WTC11 (cell line): ENCODE measurements around the gene KCNK15. TPM values are rescaled to one million over a fixed set of nuclear protein-coding genes. Genes with fewer than 3 reads are reported as not detected.

ENCODE experiments used
- ATAC-seq: fragments of 200-7000 bp; cut with Tn5 transposase; 2 replicates; pipeline ENCODE4 v1.10.0; 2021; ENCODE audit warnings: mild to moderate bottlenecking, moderate library complexity
- CTCF ChIA-PET: fragments of 300-600 bp; sonication (Branson Sonifier 250); formaldehyde crosslinking; loops from one replicate; lab custom pipeline; 2021; ENCODE audit warnings: antibody characterized with exemption; lab: Charles Lee
- POLR2A ChIA-PET: fragments of 350-600 bp; sonication (Branson Sonifier 250); formaldehyde crosslinking; loops from one replicate; lab custom pipeline; 2021; ENCODE audit warnings: antibody characterized with exemption; lab: Charles Lee
- DNase-seq: peaks from one replicate; pipeline ENCODE4 v3.0.0; 2021; ENCODE audit warnings: low spot score
- H3K27ac Mint-ChIP-seq: 2 replicates; pipeline ENCODE4 v1.8.0; 2021; ENCODE audit warnings: mixed read lengths
- H3K27me3 Mint-ChIP-seq: 2 replicates; pipeline ENCODE4 v1.8.0; 2021; ENCODE audit warnings: low read depth, mild to moderate bottlenecking, moderate library complexity, mixed read lengths
- H3K36me3 Mint-ChIP-seq: 2 replicates; pipeline ENCODE4 v1.8.0; 2021; ENCODE audit warnings: mixed read lengths
- H3K4me1 Mint-ChIP-seq: 2 replicates; pipeline ENCODE4 v1.8.0; 2022; ENCODE audit warnings: mixed read lengths
- H3K4me3 Mint-ChIP-seq: 2 replicates; pipeline ENCODE4 v1.8.0; 2021; ENCODE audit warnings: mild to moderate bottlenecking, moderate library complexity, mixed read lengths
- H3K9me3 Mint-ChIP-seq: 2 replicates; pipeline ENCODE4 v1.8.0; 2021; ENCODE audit warnings: mixed read lengths
- ELF4 ChIP-seq: sonication (generic); formaldehyde crosslinking; IDR thresholded peaks from 2 replicates; pipeline ENCODE4 v1.8.1; 2022; ENCODE audit warnings: low read depth, mild to moderate bottlenecking, moderate library complexity, missing genetic modification reagents
- FOXK1 ChIP-seq: sonication (generic); formaldehyde crosslinking; IDR thresholded peaks from 2 replicates; pipeline ENCODE4 v1.8.0; 2022; ENCODE audit warnings: mild to moderate bottlenecking, moderate library complexity, missing genetic modification reagents
- JAZF1 ChIP-seq: fragments of 250-450 bp; sonication (Bioruptor Pico); IDR thresholded peaks from 2 replicates; pipeline ENCODE4 v1.9.0; 2021; ENCODE audit warnings: moderate library complexity, mild to moderate bottlenecking, inconsistent platforms
- KAT7 ChIP-seq: sonication (generic); formaldehyde crosslinking; IDR thresholded peaks from 2 replicates; pipeline ENCODE4 v1.8.1; 2023; ENCODE audit warnings: missing genetic modification reagents, mild to moderate bottlenecking, borderline replicate concordance
- MYBL2 ChIP-seq: sonication (generic); formaldehyde crosslinking; IDR thresholded peaks from 2 replicates; pipeline ENCODE4 v1.8.1; 2023; ENCODE audit warnings: mild to moderate bottlenecking, moderate library complexity, missing genetic modification reagents
- NFATC4 ChIP-seq: fragments of 250-450 bp; sonication (Bioruptor Pico); IDR thresholded peaks from 2 replicates; pipeline ENCODE4 v1.9.0; 2021; ENCODE audit warnings: mild to moderate bottlenecking
- NFYB ChIP-seq: sonication (generic); formaldehyde crosslinking; conservative IDR thresholded peaks from 2 replicates; pipeline ENCODE4 v1.8.0; 2022; ENCODE audit warnings: low read depth, missing genetic modification reagents
- OVOL2 ChIP-seq: fragments of 250-450 bp; sonication (Bioruptor Pico); IDR thresholded peaks from 2 replicates; pipeline ENCODE4 v1.9.0; 2021; ENCODE audit warnings: mild to moderate bottlenecking, borderline replicate concordance
- PRRX2 ChIP-seq: fragments of 250-450 bp; sonication (Bioruptor Pico); IDR thresholded peaks from 2 replicates; pipeline ENCODE4 v1.8.0; 2021; ENCODE audit warnings: mild to moderate bottlenecking
- TEAD4 ChIP-seq: sonication (generic); formaldehyde crosslinking; IDR thresholded peaks from 2 replicates; pipeline ENCODE4 v1.8.0; 2022; ENCODE audit warnings: mild to moderate bottlenecking, missing genetic modification reagents
- ZNF121 ChIP-seq: sonication (generic); formaldehyde crosslinking; IDR thresholded peaks from 2 replicates; pipeline ENCODE4 v1.8.0; 2023; ENCODE audit warnings: missing genetic modification reagents
- ZNF138 ChIP-seq: sonication (generic); formaldehyde crosslinking; conservative IDR thresholded peaks from 2 replicates; pipeline ENCODE4 v1.8.1; 2022; ENCODE audit warnings: mild to moderate bottlenecking, moderate library complexity, missing genetic modification reagents
- ZNF263 ChIP-seq: sonication (generic); formaldehyde crosslinking; IDR thresholded peaks from 2 replicates; pipeline ENCODE4 v1.8.1; 2022; ENCODE audit warnings: low read depth, mild to moderate bottlenecking, moderate library complexity, missing genetic modification reagents
- ZNF396 ChIP-seq: fragments of 250-450 bp; sonication (Bioruptor Pico); IDR thresholded peaks from 2 replicates; pipeline ENCODE4 v1.8.0; 2021; ENCODE audit warnings: mild to moderate bottlenecking, moderate library complexity, borderline replicate concordance
- ZNF423 ChIP-seq: fragments of 250-450 bp; sonication (Bioruptor Pico); IDR thresholded peaks from 2 replicates; pipeline ENCODE4 v2.1.2; 2022; ENCODE audit warnings: mild to moderate bottlenecking, moderate library complexity
- total RNA-seq: library from RNA; stranded (reverse); gene quantifications from 3 replicates; pipeline ENCODE4 v1.2.3, GENCODE V29; 2021
- TF ChIP-seq, protein P1 (sequence below): sonication (generic); formaldehyde crosslinking; IDR thresholded peaks from 2 replicates; pipeline ENCODE4 v1.8.0; 2022; ENCODE audit warnings: mild to moderate bottlenecking, missing genetic modification reagents
- TF ChIP-seq, protein P2 (sequence below): sonication (generic); formaldehyde crosslinking; IDR thresholded peaks from 2 replicates; pipeline ENCODE4 v1.8.1; 2023; ENCODE audit warnings: mild to moderate bottlenecking, moderate library complexity, missing genetic modification reagents
- TF ChIP-seq, protein P3 (sequence below): sonication (generic); formaldehyde crosslinking; IDR thresholded peaks from 2 replicates; pipeline ENCODE4 v1.8.1; 2022; ENCODE audit warnings: low read depth, missing genetic modification reagents, borderline replicate concordance
- TF ChIP-seq, protein P4 (sequence below): sonication (generic); formaldehyde crosslinking; IDR thresholded peaks from 2 replicates; pipeline ENCODE4 v1.8.0; 2022; ENCODE audit warnings: mild to moderate bottlenecking, missing genetic modification reagents
- TF ChIP-seq, protein P5 (sequence below): sonication (generic); formaldehyde crosslinking; IDR thresholded peaks from 2 replicates; pipeline ENCODE4 v1.8.1; 2023; ENCODE audit warnings: mild to moderate bottlenecking, missing genetic modification reagents
- TF ChIP-seq, protein P6 (sequence below): sonication (generic); formaldehyde crosslinking; IDR thresholded peaks from 2 replicates; pipeline ENCODE4 v1.8.1; 2022; ENCODE audit warnings: mild to moderate bottlenecking, missing genetic modification reagents, moderate library complexity, borderline replicate concordance

Gene KCNK15
- total RNA-seq, 1 experiment from 2014 or later = 0.24 TPM

GRCh38 chr20:44709380-44709779 is 36.3 kb upstream of the KCNK15 start (continued):
- no peak for TF ChIP-seq ELF4 (CRISPR knock-in tag)
- no peak for TF ChIP-seq NFATC4 (CRISPR knock-in tag)
- no peak for TF ChIP-seq PRRX2
- no peak for TF ChIP-seq OVOL2 (CRISPR knock-in tag)
- TF ChIP-seq, protein P1, sequence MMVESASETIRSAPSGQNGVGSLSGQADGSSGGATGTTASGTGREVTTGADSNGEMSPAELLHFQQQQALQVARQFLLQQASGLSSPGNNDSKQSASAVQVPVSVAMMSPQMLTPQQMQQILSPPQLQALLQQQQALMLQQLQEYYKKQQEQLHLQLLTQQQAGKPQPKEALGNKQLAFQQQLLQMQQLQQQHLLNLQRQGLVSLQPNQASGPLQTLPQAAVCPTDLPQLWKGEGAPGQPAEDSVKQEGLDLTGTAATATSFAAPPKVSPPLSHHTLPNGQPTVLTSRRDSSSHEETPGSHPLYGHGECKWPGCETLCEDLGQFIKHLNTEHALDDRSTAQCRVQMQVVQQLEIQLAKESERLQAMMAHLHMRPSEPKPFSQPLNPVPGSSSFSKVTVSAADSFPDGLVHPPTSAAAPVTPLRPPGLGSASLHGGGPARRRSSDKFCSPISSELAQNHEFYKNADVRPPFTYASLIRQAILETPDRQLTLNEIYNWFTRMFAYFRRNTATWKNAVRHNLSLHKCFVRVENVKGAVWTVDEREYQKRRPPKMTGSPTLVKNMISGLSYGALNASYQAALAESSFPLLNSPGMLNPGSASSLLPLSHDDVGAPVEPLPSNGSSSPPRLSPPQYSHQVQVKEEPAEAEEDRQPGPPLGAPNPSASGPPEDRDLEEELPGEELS (CRISPR knock-in tag) = no peak
- TF ChIP-seq ZNF263 = no peak
- TF ChIP-seq, protein P2, sequence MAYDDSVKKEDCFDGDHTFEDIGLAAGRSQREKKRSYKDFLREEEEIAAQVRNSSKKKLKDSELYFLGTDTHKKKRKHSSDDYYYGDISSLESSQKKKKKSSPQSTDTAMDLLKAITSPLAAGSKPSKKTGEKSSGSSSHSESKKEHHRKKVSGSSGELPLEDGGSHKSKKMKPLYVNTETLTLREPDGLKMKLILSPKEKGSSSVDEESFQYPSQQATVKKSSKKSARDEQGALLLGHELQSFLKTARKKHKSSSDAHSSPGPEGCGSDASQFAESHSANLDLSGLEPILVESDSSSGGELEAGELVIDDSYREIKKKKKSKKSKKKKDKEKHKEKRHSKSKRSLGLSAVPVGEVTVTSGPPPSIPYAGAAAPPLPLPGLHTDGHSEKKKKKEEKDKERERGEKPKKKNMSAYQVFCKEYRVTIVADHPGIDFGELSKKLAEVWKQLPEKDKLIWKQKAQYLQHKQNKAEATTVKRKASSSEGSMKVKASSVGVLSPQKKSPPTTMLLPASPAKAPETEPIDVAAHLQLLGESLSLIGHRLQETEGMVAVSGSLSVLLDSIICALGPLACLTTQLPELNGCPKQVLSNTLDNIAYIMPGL (CRISPR knock-in tag) = no peak
- TF ChIP-seq, protein P3, sequence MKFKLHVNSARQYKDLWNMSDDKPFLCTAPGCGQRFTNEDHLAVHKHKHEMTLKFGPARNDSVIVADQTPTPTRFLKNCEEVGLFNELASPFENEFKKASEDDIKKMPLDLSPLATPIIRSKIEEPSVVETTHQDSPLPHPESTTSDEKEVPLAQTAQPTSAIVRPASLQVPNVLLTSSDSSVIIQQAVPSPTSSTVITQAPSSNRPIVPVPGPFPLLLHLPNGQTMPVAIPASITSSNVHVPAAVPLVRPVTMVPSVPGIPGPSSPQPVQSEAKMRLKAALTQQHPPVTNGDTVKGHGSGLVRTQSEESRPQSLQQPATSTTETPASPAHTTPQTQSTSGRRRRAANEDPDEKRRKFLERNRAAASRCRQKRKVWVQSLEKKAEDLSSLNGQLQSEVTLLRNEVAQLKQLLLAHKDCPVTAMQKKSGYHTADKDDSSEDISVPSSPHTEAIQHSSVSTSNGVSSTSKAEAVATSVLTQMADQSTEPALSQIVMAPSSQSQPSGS = no peak
- TF ChIP-seq NFYB = no peak
- no peak for TF ChIP-seq MYBL2 (CRISPR knock-in tag)
- no peak for TF ChIP-seq ZNF396
- TF ChIP-seq, all 79 proteins: peak for 0

GRCh38 chr20:44709797-44710196 is 35.9 kb upstream of the KCNK15 start:
- Mint-ChIP-seq H3K27me3 (no peaks in the 10 kb centered on the region; the same call in 1 of the 2 replicates), H3K4me3 (no peak overlapping the region), H3K9me3 (no peaks in the 10 kb centered on the region), H3K4me1 (no peaks in the 10 kb centered on the region), H3K36me3 (no peaks in the 10 kb centered on the region), H3K27ac (no peak overlapping the region)
- CTCF ChIA-PET = no interaction called here
- DNase-seq (no peak), ATAC-seq (no peak)
- POLR2A ChIA-PET = no interaction called here
- TF ChIP-seq ZNF138 = no peak

GRCh38 chr20:44711237-44711636 is 34.4 kb upstream of the KCNK15 start:
- Mint-ChIP-seq H3K27me3 (no peaks in the 10 kb centered on the region; the same call in 1 of the 2 replicates), H3K4me1 (no peaks in the 10 kb centered on the region), H3K4me3 (no peak overlapping the region), H3K27ac (no peak overlapping the region), H3K36me3 (no peaks in the 10 kb centered on the region), H3K9me3 (no peaks in the 10 kb centered on the region)
- TF ChIP-seq JAZF1 = no peak
- TF ChIP-seq ZNF423 = no peak
- TF ChIP-seq, protein P4, sequence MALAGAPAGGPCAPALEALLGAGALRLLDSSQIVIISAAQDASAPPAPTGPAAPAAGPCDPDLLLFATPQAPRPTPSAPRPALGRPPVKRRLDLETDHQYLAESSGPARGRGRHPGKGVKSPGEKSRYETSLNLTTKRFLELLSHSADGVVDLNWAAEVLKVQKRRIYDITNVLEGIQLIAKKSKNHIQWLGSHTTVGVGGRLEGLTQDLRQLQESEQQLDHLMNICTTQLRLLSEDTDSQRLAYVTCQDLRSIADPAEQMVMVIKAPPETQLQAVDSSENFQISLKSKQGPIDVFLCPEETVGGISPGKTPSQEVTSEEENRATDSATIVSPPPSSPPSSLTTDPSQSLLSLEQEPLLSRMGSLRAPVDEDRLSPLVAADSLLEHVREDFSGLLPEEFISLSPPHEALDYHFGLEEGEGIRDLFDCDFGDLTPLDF = no peak
- TF ChIP-seq, protein P5, sequence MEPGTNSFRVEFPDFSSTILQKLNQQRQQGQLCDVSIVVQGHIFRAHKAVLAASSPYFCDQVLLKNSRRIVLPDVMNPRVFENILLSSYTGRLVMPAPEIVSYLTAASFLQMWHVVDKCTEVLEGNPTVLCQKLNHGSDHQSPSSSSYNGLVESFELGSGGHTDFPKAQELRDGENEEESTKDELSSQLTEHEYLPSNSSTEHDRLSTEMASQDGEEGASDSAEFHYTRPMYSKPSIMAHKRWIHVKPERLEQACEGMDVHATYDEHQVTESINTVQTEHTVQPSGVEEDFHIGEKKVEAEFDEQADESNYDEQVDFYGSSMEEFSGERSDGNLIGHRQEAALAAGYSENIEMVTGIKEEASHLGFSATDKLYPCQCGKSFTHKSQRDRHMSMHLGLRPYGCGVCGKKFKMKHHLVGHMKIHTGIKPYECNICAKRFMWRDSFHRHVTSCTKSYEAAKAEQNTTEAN (CRISPR knock-in tag) = no peak
- TF ChIP-seq, protein P6, sequence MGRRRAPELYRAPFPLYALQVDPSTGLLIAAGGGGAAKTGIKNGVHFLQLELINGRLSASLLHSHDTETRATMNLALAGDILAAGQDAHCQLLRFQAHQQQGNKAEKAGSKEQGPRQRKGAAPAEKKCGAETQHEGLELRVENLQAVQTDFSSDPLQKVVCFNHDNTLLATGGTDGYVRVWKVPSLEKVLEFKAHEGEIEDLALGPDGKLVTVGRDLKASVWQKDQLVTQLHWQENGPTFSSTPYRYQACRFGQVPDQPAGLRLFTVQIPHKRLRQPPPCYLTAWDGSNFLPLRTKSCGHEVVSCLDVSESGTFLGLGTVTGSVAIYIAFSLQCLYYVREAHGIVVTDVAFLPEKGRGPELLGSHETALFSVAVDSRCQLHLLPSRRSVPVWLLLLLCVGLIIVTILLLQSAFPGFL (CRISPR knock-in tag) = no peak
- no peak for TF ChIP-seq FOXK1
- TF ChIP-seq ZNF121 (CRISPR knock-in tag) = no peak
- no peak for TF ChIP-seq KAT7
- TF ChIP-seq TEAD4 (CRISPR knock-in tag) = no peak
- ChIA-PET POLR2A (no interaction called here), CTCF (interaction anchor here (0.8 to 1.6 kb wide), 2 partner anchors 10 to 22 kb away, joined by 3 to 5 read pairs; no protein-coding TSS in a partner anchor)
- DNase-seq (no peak), ATAC-seq (no peak)
